Measurements from ENCODE around the gene COA1. TPM values are rescaled to one million over a fixed set of nuclear protein-coding genes. Genes with fewer than 3 reads are reported as not detected.
A peak's percentile ranks its signal among the peaks of the same experiment; 100 is the strongest.

The COA1 gene
- total RNA-seq, 1 experiment from 2014 or later = 151 TPM

- no peaks in the 10 kb centered on the region for H3K27me3 ChIP-seq (ENCODE audit: insufficient read depth, low read depth)
- no peak for DNase-seq
- intact Hi-C loops (cut with micrococcal nuclease; ENCODE audit: unreplicated experiment) = no loop called here
Measured at GRCh38 chr7:43652364-43652763, 77.0 kb downstream of the COA1 start.

GRCh38 chr7:43650457-43651052, 78.8 kb downstream of the COA1 start:
- Histone ChIP-seq H3K36me3 (ENCODE audit: low read depth) (peaks cover 46% of the 10 kb centered on the region), H3K27me3 (ENCODE audit: insufficient read depth, low read depth) (no peaks in the 10 kb centered on the region), H3K9me3 (ENCODE audit: insufficient read depth, low read depth) (no peaks in the 10 kb centered on the region), H4K20me1 (ENCODE audit: insufficient read depth) (no peaks in the 10 kb centered on the region), H3K79me2 (ENCODE audit: low read depth) (peaks cover 65% of the 10 kb centered on the region), H3K4me1 (replicated peaks; ENCODE audit: insufficient read depth) (peaks cover 68% of the 10 kb centered on the region), H3K9me2 (ENCODE audit: insufficient read depth) (no peaks in the 10 kb centered on the region; the same call in 1 of the 2 replicates), H3K27ac (peak overlapping the region; percentile 98), H3F3A (ENCODE audit: insufficient read depth, low read depth) (peaks cover 67% of the 10 kb centered on the region), H2AFZ (no peak overlapping the region), H3K4me2 (peak overlapping the region; percentile 67), H3K4me3 (no peak overlapping the region; the same call in 1 of the 2 replicates)
- DNase-seq = peak in 1 of 2 experiments; percentile 81
- POLR2A ChIA-PET (ENCODE audit: unreplicated experiment) = interaction anchor here (0.6 to 0.7 kb wide), 2 partner anchors 28 to 762 kb away, joined by 3 to 4 read pairs; no protein-coding TSS in a partner anchor
- intact Hi-C loops (cut with micrococcal nuclease; ENCODE audit: unreplicated experiment) = no loop called here
- CTCF ChIA-PET = no interaction called here
- no TSS peak for BruUV-seq (replicated peaks)
- TF ChIP-seq EZH2 (IDR thresholded peaks at IDR 0.05; ENCODE audit: low read depth) = no peak
- TF ChIP-seq CTCF (conservative IDR thresholded peaks at IDR 0.05) = no peak

More at GRCh38 chr7:43652364-43652763, 77.0 kb downstream of the COA1 start:
- peaks cover 50% of the 10 kb centered on the region for H3K4me1 ChIP-seq (replicated peaks; ENCODE audit: insufficient read depth)
- H3K27ac ChIP-seq = peak overlapping the region; percentile 98
- H3K79me2 ChIP-seq (ENCODE audit: low read depth) = peaks cover 63% of the 10 kb centered on the region
- no peaks in the 10 kb centered on the region for H4K20me1 ChIP-seq (ENCODE audit: insufficient read depth)
- CTCF ChIA-PET = interaction anchor here (0.5 kb wide), 1 partner anchor 70 kb away, joined by 4 read pairs; no protein-coding TSS in a partner anchor
- POLR2A ChIA-PET (ENCODE audit: unreplicated experiment) = no interaction called here
- H3F3A ChIP-seq (ENCODE audit: insufficient read depth, low read depth) = peaks cover 61% of the 10 kb centered on the region
- no peak overlapping the region for H3K4me2 ChIP-seq
- no peaks in the 10 kb centered on the region; the same call in 1 of the 2 replicates for H3K9me2 ChIP-seq (ENCODE audit: insufficient read depth)
- H3K36me3 ChIP-seq (ENCODE audit: low read depth) = peaks cover 43% of the 10 kb centered on the region
- BruUV-seq (replicated peaks) = no TSS peak
- TF ChIP-seq EZH2 (IDR thresholded peaks at IDR 0.05; ENCODE audit: low read depth) (no peak), CTCF (conservative IDR thresholded peaks at IDR 0.05) (no peak)
- no peak overlapping the region for H3K4me3 ChIP-seq
- no peaks in the 10 kb centered on the region for H3K9me3 ChIP-seq (ENCODE audit: insufficient read depth, low read depth)
- H2AFZ ChIP-seq = no peak overlapping the region

GRCh38 chr7:43649755-43650274, 79.5 kb downstream of the COA1 start:
- H3F3A ChIP-seq (ENCODE audit: insufficient read depth, low read depth) = peaks cover 67% of the 10 kb centered on the region
- ChIA-PET CTCF (no interaction called here), POLR2A (ENCODE audit: unreplicated experiment) (no interaction called here)
- no peaks in the 10 kb centered on the region for H3K27me3 ChIP-seq (ENCODE audit: insufficient read depth, low read depth)
- peak; percentile 25 to 93 for DNase-seq
- H3K36me3 ChIP-seq (ENCODE audit: low read depth) = peaks cover 52% of the 10 kb centered on the region
- BruUV-seq (replicated peaks) = no TSS peak
- H4K20me1 ChIP-seq (ENCODE audit: insufficient read depth) = no peaks in the 10 kb centered on the region
- peak overlapping the region; percentile 98 for H3K27ac ChIP-seq
- H3K9me3 ChIP-seq (ENCODE audit: insufficient read depth, low read depth) = no peaks in the 10 kb centered on the region
- H3K9me2 ChIP-seq (ENCODE audit: insufficient read depth) = no peaks in the 10 kb centered on the region; the same call in 1 of the 2 replicates
- TF ChIP-seq CTCF (conservative IDR thresholded peaks at IDR 0.05) (no peak), EZH2 (IDR thresholded peaks at IDR 0.05; ENCODE audit: low read depth) (no peak)
- H3K4me2 ChIP-seq = peak overlapping the region; percentile 67
- peaks cover 66% of the 10 kb centered on the region for H3K79me2 ChIP-seq (ENCODE audit: low read depth)
- H3K4me3 ChIP-seq = no peak overlapping the region; the same call in 1 of the 2 replicates
- peaks cover 73% of the 10 kb centered on the region for H3K4me1 ChIP-seq (replicated peaks; ENCODE audit: insufficient read depth)
- intact Hi-C loops (cut with micrococcal nuclease; ENCODE audit: unreplicated experiment) = loop anchor here (5.0 kb wide), 2 partner anchors 52 to 187 kb away; no protein-coding TSS in a partner anchor
- no peak overlapping the region for H2AFZ ChIP-seq
